ENCODE results near the gene RIC1. TPM values are rescaled to one million over a fixed set of nuclear protein-coding genes. Genes with fewer than 3 reads are reported as not detected.
"Not testable (repeated sequence)": the region's sequence is repeated elsewhere in the genome, so short reads cannot be mapped to it uniquely, and the experiment has no call there.

Gene RIC1
- total RNA-seq, 1 donor, result 62.9 TPM

GRCh38 chr9:5764130-5764868, 135.4 kb downstream of the RIC1 start:
- no peaks in the 10 kb centered on the region for H3K9me3 ChIP-seq (ENCODE audit: low read depth, low read length)
- H3K27me3 ChIP-seq (ENCODE audit: insufficient read depth, low read length), result no peaks in the 10 kb centered on the region
- no peak overlapping the region for H3K4me3 ChIP-seq (ENCODE audit: low read length)
- peaks cover 4% of the 10 kb centered on the region for H3K4me1 ChIP-seq (ENCODE audit: insufficient read depth, low read length)

DNA sequence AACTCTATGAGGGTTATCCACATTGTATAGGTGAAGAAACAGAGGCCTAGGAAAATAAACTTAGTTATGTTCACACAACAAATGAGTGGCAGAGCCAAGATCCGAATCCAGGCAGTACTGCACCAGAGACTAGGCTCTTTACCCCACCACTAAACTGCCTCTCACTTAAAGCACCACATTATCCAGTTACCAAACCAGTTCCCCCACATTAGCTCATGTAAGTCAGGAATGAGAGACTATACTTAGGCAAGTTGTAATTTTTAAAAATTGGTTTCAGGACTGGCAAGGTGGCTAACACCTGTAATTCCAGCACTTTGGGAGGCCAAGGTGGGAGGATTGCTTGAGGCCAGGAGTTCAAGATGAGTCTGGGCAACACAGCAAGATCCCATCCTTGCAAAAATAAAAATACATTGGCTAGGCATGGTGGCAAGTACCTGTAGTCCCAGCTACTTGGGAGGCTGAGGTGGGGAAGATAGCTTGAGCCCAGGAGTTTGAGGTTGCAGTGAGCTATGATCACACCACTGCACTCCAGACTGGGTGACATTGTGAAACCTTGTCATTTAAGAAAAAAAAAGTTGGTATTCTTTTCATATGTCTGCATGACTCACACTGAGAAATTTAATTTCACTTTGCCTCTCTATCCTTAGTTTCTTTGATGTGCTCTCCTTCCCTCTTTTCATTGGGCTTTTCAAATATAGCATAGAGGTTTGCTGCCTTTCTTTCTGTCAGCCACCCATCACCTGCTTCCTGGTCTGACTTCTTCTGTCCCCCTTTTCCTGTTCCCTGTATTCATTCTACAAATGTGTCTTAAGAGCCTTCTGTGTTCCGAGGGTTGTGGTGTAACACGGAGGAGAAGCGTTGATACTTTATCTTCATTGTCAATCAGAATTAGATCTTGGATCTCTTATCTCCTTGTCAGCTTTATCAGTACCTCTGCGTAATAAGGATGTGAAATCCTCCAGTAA, 139.3 kb downstream of the RIC1 start:
- H3K4me3 ChIP-seq (ENCODE audit: low read length), result no peak overlapping the region
- H3K27me3 ChIP-seq (ENCODE audit: insufficient read depth, low read length), result no peaks in the 10 kb centered on the region

DNA sequence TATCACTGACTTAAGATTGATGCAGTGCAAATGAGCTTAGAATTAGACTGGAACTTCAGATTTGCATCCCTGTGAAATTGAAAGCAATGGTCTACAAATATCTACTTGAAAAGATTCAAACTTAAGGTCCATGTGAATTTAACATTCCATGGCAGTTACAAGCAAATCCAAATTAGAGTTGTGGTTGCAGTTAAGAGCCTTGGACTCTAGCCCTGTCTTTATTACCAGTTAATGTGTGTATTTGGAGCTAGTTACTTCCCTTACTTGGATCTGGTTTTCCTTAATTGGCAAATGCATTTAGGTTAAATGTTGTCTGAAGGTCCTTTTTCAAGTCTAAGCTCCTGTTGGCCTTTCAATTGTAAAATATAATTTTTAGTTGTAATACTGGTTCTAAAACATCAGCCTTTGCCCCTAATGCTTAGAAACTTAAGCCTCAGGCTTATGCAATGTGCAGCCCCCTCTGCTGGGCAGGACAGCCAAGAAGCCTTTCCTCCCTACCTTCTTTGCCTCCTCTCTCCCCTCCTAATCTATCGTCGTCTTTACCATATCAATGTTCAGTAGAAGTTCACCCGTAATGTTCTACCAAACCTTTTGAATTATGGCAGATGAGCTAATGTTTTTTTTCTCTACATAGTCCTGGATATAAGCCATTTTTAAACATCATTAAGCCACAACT, 144.6 kb downstream of the RIC1 start:
- Histone ChIP-seq H3K4me1 (ENCODE audit: insufficient read depth, low read length) (no peaks in the 10 kb centered on the region), H3K27me3 (ENCODE audit: insufficient read depth, low read length) (no peaks in the 10 kb centered on the region), H3K4me3 (ENCODE audit: low read length) (no peak overlapping the region), H3K9me3 (ENCODE audit: low read depth, low read length) (peaks cover 11% of the 10 kb centered on the region)

More for the DNA sequence above, 139.3 kb downstream of the RIC1 start:
- H3K9me3 ChIP-seq (ENCODE audit: low read depth, low read length), result no peaks in the 10 kb centered on the region
- H3K4me1 ChIP-seq (ENCODE audit: insufficient read depth, low read length), result peaks cover 4% of the 10 kb centered on the region

- Histone ChIP-seq H3K4me1 (ENCODE audit: insufficient read depth, low read length) (no peaks in the 10 kb centered on the region), H3K27me3 (ENCODE audit: insufficient read depth, low read length) (no peaks in the 10 kb centered on the region), H3K9me3 (ENCODE audit: low read depth, low read length) (peaks cover 18% of the 10 kb centered on the region), H3K4me3 (ENCODE audit: low read length) (no peak overlapping the region)
Observed at GRCh38 chr9:5778805-5779204, 149.9 kb downstream of the RIC1 start.

- not testable (repeated sequence) for H3K4me1 ChIP-seq (ENCODE audit: insufficient read depth, low read length); H3K4me3 ChIP-seq (ENCODE audit: low read length); H3K27me3 ChIP-seq (ENCODE audit: insufficient read depth, low read length)
- H3K9me3 ChIP-seq (ENCODE audit: low read depth, low read length), result peaks cover 18% of the 10 kb centered on the region
Observed at GRCh38 chr9:5779705-5780218, 150.9 kb downstream of the RIC1 start.

- not testable (repeated sequence) for H3K9me3 ChIP-seq (ENCODE audit: low read depth, low read length); H3K4me3 ChIP-seq (ENCODE audit: low read length); H3K4me1 ChIP-seq (ENCODE audit: insufficient read depth, low read length); H3K27me3 ChIP-seq (ENCODE audit: insufficient read depth, low read length)
Observed at GRCh38 chr9:5783420-5783819, 154.5 kb downstream of the RIC1 start.

GRCh38 chr9:5783982-5784381, 155.1 kb downstream of the RIC1 start:
- Histone ChIP-seq H3K4me3 (ENCODE audit: low read length) (no peak overlapping the region), H3K4me1 (ENCODE audit: insufficient read depth, low read length) (no peaks in the 10 kb centered on the region), H3K9me3 (ENCODE audit: low read depth, low read length) (peaks cover 2% of the 10 kb centered on the region), H3K27me3 (ENCODE audit: insufficient read depth, low read length) (no peaks in the 10 kb centered on the region)

DNA sequence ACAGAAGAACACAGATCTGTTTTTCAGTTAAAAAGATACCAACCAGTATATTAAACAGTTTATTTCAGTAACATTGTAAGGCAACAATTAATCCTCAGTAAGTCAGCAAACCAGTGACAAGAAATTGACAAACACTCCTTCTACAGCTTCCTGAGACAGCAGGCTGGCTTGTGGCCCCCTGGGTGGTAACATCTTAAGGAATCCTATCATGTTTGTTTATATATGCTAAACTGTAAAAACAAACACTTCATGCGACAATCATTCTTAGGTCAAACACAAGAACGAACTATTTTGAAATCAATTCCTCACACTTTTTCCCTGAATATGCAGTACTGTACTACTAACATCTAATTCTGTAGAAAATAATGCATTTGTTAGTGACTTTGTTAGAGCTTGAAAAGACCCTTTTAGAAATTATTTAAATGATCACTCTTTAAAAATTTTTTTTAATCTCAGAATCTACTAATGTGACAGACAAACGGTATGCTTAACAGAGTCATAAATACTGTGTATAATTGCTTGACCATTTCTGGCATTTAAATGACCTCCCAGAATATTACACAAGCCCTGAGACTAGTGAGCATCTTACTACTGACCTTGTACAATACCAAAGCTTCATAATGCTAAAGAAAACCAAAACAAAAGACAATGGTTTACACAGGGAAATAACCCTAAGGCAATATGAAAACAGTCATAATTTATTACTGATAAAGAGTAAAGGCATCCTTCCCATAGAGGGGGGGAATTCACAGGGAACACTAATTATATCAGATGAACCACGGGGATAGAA, 155.8 kb downstream of the RIC1 start:
- Histone ChIP-seq H3K4me1 (ENCODE audit: insufficient read depth, low read length) (no peaks in the 10 kb centered on the region), H3K9me3 (ENCODE audit: low read depth, low read length) (no peaks in the 10 kb centered on the region), H3K4me3 (ENCODE audit: low read length) (no peak overlapping the region), H3K27me3 (ENCODE audit: insufficient read depth, low read length) (no peaks in the 10 kb centered on the region)

DNA sequence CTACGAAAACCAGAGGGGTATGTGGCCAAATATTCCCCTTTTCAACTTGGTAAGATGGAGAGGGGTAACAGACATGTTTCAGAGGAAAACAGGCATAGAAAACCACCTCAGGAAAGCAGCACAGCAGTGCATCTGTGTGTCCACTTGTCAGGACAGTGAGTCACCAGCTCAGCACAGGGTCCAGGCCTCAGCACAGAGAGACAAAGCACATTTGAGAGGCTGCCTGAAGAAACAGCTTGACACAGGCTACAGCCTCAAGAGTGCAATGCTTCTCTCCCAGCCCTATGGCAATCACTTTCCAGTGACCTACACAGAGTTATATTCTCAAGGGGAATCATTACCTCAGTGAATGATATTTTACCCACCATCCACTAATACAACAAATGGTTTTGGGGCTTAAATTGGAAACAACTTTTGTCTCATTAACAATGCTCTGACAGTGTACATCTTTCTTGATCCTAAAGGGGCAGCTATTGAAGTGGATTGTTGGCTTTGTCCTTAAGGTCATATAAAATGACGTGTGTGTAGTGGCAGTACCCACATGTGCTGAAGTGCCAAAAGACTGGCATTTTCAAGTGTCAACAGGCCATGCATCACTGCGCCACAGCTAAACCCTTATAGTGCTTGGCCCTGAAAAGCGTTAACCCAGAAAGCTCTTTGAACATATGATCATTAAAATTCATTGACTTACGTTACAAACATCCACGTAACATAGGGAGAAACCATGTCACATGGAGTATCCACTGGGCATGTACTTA, 157.6 kb downstream of the RIC1 start:
- Histone ChIP-seq H3K9me3 (ENCODE audit: low read depth, low read length) (no peaks in the 10 kb centered on the region), H3K4me1 (ENCODE audit: insufficient read depth, low read length) (no peaks in the 10 kb centered on the region), H3K27me3 (ENCODE audit: insufficient read depth, low read length) (no peaks in the 10 kb centered on the region), H3K4me3 (ENCODE audit: low read length) (no peak overlapping the region)

DNA sequence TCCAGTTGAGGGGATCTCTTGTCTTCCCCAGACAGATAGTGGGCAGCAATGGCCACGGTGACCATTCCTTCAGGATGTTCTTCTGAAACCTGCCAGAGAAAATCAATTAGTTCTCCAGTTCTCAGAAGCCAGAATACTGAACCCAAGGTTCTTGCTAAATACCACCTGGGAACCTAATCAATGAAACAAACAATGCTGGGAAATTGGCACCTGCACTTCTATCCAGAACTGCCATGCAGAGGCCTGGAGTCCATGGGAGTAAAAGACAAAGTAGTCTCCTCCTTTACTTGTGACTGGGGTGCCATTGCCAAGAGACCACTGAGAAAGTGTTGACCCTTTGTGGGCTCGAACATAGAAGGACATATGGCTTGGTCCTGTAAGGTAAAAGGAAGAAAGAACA, 158.3 kb downstream of the RIC1 start:
- no peaks in the 10 kb centered on the region for H3K4me1 ChIP-seq (ENCODE audit: insufficient read depth, low read length)
- no peak overlapping the region for H3K4me3 ChIP-seq (ENCODE audit: low read length)
- H3K9me3 ChIP-seq (ENCODE audit: low read depth, low read length), result no peaks in the 10 kb centered on the region
- H3K27me3 ChIP-seq (ENCODE audit: insufficient read depth, low read length), result no peaks in the 10 kb centered on the region

- Histone ChIP-seq H3K9me3 (ENCODE audit: low read depth, low read length) (no peaks in the 10 kb centered on the region), H3K4me1 (ENCODE audit: insufficient read depth, low read length) (no peaks in the 10 kb centered on the region), H3K4me3 (ENCODE audit: low read length) (no peak overlapping the region), H3K27me3 (ENCODE audit: insufficient read depth, low read length) (no peaks in the 10 kb centered on the region)
Observed at GRCh38 chr9:5787759-5788302, 158.9 kb downstream of the RIC1 start.

- no peaks in the 10 kb centered on the region for H3K4me1 ChIP-seq (ENCODE audit: insufficient read depth, low read length)
- H3K27me3 ChIP-seq (ENCODE audit: insufficient read depth, low read length), result no peaks in the 10 kb centered on the region
- H3K9me3 ChIP-seq (ENCODE audit: low read depth, low read length), result no peaks in the 10 kb centered on the region
- H3K4me3 ChIP-seq (ENCODE audit: low read length), result no peak overlapping the region
Observed at GRCh38 chr9:5789489-5789888, 160.6 kb downstream of the RIC1 start.

DNA sequence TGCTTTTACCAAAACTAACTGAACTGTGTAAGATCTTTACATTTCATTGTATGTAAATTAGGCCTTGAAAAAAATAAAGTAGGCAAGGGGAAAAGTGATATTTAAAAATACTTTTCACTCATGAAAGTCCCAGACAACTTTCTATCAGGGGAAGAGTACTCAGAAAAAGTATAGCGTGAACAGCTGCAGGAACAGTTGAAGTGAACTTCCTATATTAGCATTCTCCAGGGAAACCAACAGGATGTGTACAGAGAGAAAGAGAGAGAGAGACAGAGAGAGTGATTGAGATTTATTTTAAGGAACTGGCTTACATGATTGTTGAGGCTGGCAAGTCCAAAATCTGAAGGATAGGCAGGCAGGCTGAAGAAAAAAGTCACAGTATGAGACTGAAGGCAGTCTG, 162.0 kb downstream of the RIC1 start:
- Histone ChIP-seq H3K27me3 (ENCODE audit: insufficient read depth, low read length) (no peaks in the 10 kb centered on the region), H3K4me1 (ENCODE audit: insufficient read depth, low read length) (no peaks in the 10 kb centered on the region), H3K9me3 (ENCODE audit: low read depth, low read length) (no peaks in the 10 kb centered on the region), H3K4me3 (ENCODE audit: low read length) (no peak overlapping the region)

Data from mononuclear cell (primary cell).